Measurements from ENCODE around the gene MYCL. TPM values are rescaled to one million over a fixed set of nuclear protein-coding genes. Genes with fewer than 3 reads are reported as not detected.
"Not testable (repeated sequence)": the region's sequence is repeated elsewhere in the genome, so short reads cannot be mapped to it uniquely, and the experiment has no call there.

MYCL gene
- total RNA-seq, 1 experiment from 2014 or later: 0.78 TPM

- Mint-ChIP-seq H3K4me1 (ENCODE audit: low read depth, unreplicated experiment) (peaks cover 22% of the 10 kb centered on the region), H3K27ac (ENCODE audit: unreplicated experiment) (no peak overlapping the region), H3K36me3 (ENCODE audit: insufficient read depth, unreplicated experiment) (peaks cover 10% of the 10 kb centered on the region), H3K9me3 (ENCODE audit: low read depth, unreplicated experiment) (no peaks in the 10 kb centered on the region), H3K27me3 (ENCODE audit: unreplicated experiment) (no peaks in the 10 kb centered on the region), H3K4me3 (ENCODE audit: low read depth, unreplicated experiment) (no peak overlapping the region)
- CTCF ChIA-PET: no interaction called here
- DNase-seq: no peak
- no peak for TF ChIP-seq CTCF (IDR thresholded peaks at IDR 0.05; ENCODE audit: unreplicated experiment)
- intact Hi-C loops (cut with micrococcal nuclease; ENCODE audit: unreplicated experiment): no loop called here
- no TSS peak for BruUV-seq (replicated peaks)
These were observed 24.4 kb downstream of the MYCL start for GRCh38 chr1:39877231-39877778.

GRCh38 chr1:39876144-39876543, 25.6 kb downstream of the MYCL start:
- no TSS peak for BruUV-seq (replicated peaks)
- no peak for DNase-seq
- Mint-ChIP-seq H3K27me3 (ENCODE audit: unreplicated experiment) (no peaks in the 10 kb centered on the region), H3K9me3 (ENCODE audit: low read depth, unreplicated experiment) (no peaks in the 10 kb centered on the region), H3K4me1 (ENCODE audit: low read depth, unreplicated experiment) (peaks cover 16% of the 10 kb centered on the region), H3K27ac (ENCODE audit: unreplicated experiment) (no peak overlapping the region), H3K36me3 (ENCODE audit: insufficient read depth, unreplicated experiment) (peaks cover 13% of the 10 kb centered on the region), H3K4me3 (ENCODE audit: low read depth, unreplicated experiment) (no peak overlapping the region)
- CTCF ChIA-PET: interaction anchor here (0.7 kb wide), 1 partner anchor 45 kb away, joined by 6 read pairs; no protein-coding TSS in a partner anchor
- TF ChIP-seq CTCF (IDR thresholded peaks at IDR 0.05; ENCODE audit: unreplicated experiment): no peak
- intact Hi-C loops (cut with micrococcal nuclease; ENCODE audit: unreplicated experiment): no loop called here

- BruUV-seq (replicated peaks): no TSS peak
- CTCF ChIA-PET: interaction anchor here (0.7 kb wide), 2 partner anchors 13 to 266 kb away, joined by 5 to 7 read pairs; no protein-coding TSS in a partner anchor
- Mint-ChIP-seq H3K27ac (ENCODE audit: unreplicated experiment) (no peak overlapping the region), H3K4me1 (ENCODE audit: low read depth, unreplicated experiment) (peaks cover 16% of the 10 kb centered on the region), H3K4me3 (ENCODE audit: low read depth, unreplicated experiment) (no peak overlapping the region), H3K9me3 (ENCODE audit: low read depth, unreplicated experiment) (no peaks in the 10 kb centered on the region), H3K27me3 (ENCODE audit: unreplicated experiment) (no peaks in the 10 kb centered on the region), H3K36me3 (ENCODE audit: insufficient read depth, unreplicated experiment) (peaks cover 7% of the 10 kb centered on the region)
- no peak for TF ChIP-seq CTCF (IDR thresholded peaks at IDR 0.05; ENCODE audit: unreplicated experiment)
- no peak for DNase-seq
- intact Hi-C loops (cut with micrococcal nuclease; ENCODE audit: unreplicated experiment): no loop called here
These were observed 29.0 kb downstream of the MYCL start for GRCh38 chr1:39872698-39873097.

GRCh38 chr1:39871796-39872195, 29.9 kb downstream of the MYCL start:
- intact Hi-C loops (cut with micrococcal nuclease; ENCODE audit: unreplicated experiment): no loop called here
- no peak for TF ChIP-seq CTCF (IDR thresholded peaks at IDR 0.05; ENCODE audit: unreplicated experiment)
- H3K9me3 Mint-ChIP-seq (ENCODE audit: low read depth, unreplicated experiment): no peaks in the 10 kb centered on the region
- BruUV-seq (replicated peaks): no TSS peak
- CTCF ChIA-PET: interaction anchor here (0.7 kb wide), 1 partner anchor 100 kb away, joined by 5 read pairs; no protein-coding TSS in a partner anchor
- no peak for DNase-seq
- peaks cover 7% of the 10 kb centered on the region for H3K36me3 Mint-ChIP-seq (ENCODE audit: insufficient read depth, unreplicated experiment)
- H3K4me1 Mint-ChIP-seq (ENCODE audit: low read depth, unreplicated experiment): peaks cover 16% of the 10 kb centered on the region
- H3K4me3 Mint-ChIP-seq (ENCODE audit: low read depth, unreplicated experiment): no peak overlapping the region
- H3K27me3 Mint-ChIP-seq (ENCODE audit: unreplicated experiment): no peaks in the 10 kb centered on the region
- H3K27ac Mint-ChIP-seq (ENCODE audit: unreplicated experiment): peak overlapping the region; percentile 33

- DNase-seq; H3K27ac Mint-ChIP-seq (ENCODE audit: unreplicated experiment); H3K27me3 Mint-ChIP-seq (ENCODE audit: unreplicated experiment); H3K9me3 Mint-ChIP-seq (ENCODE audit: low read depth, unreplicated experiment); H3K36me3 Mint-ChIP-seq (ENCODE audit: insufficient read depth, unreplicated experiment); CTCF ChIA-PET; H3K4me3 Mint-ChIP-seq (ENCODE audit: low read depth, unreplicated experiment); BruUV-seq (replicated peaks); intact Hi-C loops (cut with micrococcal nuclease; ENCODE audit: unreplicated experiment): not testable (repeated sequence)
- peaks cover 16% of the 10 kb centered on the region for H3K4me1 Mint-ChIP-seq (ENCODE audit: low read depth, unreplicated experiment)
These were observed 30.7 kb downstream of the MYCL start for GRCh38 chr1:39871043-39871442.

- H3K36me3 Mint-ChIP-seq (ENCODE audit: insufficient read depth, unreplicated experiment); H3K27me3 Mint-ChIP-seq (ENCODE audit: unreplicated experiment); BruUV-seq (replicated peaks); H3K27ac Mint-ChIP-seq (ENCODE audit: unreplicated experiment); DNase-seq; CTCF ChIA-PET; H3K9me3 Mint-ChIP-seq (ENCODE audit: low read depth, unreplicated experiment); intact Hi-C loops (cut with micrococcal nuclease; ENCODE audit: unreplicated experiment); H3K4me3 Mint-ChIP-seq (ENCODE audit: low read depth, unreplicated experiment): not testable (repeated sequence)
- H3K4me1 Mint-ChIP-seq (ENCODE audit: low read depth, unreplicated experiment): peaks cover 16% of the 10 kb centered on the region
These were observed 32.1 kb downstream of the MYCL start for GRCh38 chr1:39869538-39870112.

All from Calu3 (cell line).